Mucosa of rectum (tissue), 2 donors: ENCODE results near the gene DDO.
A peak's percentile ranks its signal among the peaks of the same experiment; 100 is the strongest.

Source experiments
- H3K27ac ChIP-seq, 2 donors: one replicate each; pipeline ENCODE4 v1.7.0; 2013; ENCODE audit warnings: inconsistent platforms in 2 of 2, low read depth in 2 of 2, low read length in 2 of 2
- H3K27me3 ChIP-seq, 2 donors: one replicate each; pipeline ENCODE4 v1.7.0; 2013; ENCODE audit warnings: low read length in 2 of 2; ENCODE audit not compliant: control insufficient read depth in 2 of 2, insufficient read depth in 2 of 2
- H3K36me3 ChIP-seq, 2 donors: one replicate each; pipeline ENCODE4 v1.7.0; 2013; ENCODE audit warnings: low read length in 2 of 2; ENCODE audit not compliant: control insufficient read depth in 2 of 2, insufficient read depth in 2 of 2
- H3K4me1 ChIP-seq, 2 donors: one replicate each; pipeline ENCODE4 v1.7.0; 2013; ENCODE audit warnings: low read length in 2 of 2, mild to moderate bottlenecking in 1 of 2; ENCODE audit not compliant: control insufficient read depth in 2 of 2, insufficient read depth in 2 of 2
- H3K4me3 ChIP-seq, 2 donors: one replicate each; pipeline ENCODE4 v1.7.0; 2013; ENCODE audit warnings: low read length in 2 of 2
- H3K9ac ChIP-seq, 2 donors: one replicate each; pipeline ENCODE4 v1.7.0; 2013; ENCODE audit warnings: low read length in 2 of 2, low read depth in 1 of 2, mild to moderate bottlenecking in 1 of 2
- H3K9me3 ChIP-seq, 2 donors: one replicate each; pipeline ENCODE4 v1.7.0; 2013; ENCODE audit warnings: low read length in 2 of 2; ENCODE audit not compliant: control insufficient read depth in 2 of 2
- donor health status: healthy.
- donor health status: Normal muscosa, but diverticular disease.

The DDO gene

GRCh38 chr6:110359556-110359955 lies 55.8 kb downstream of the DDO start:
- peak overlapping the region in 1 of 2 donors; percentile 50 for H3K27ac ChIP-seq
- H3K4me3 ChIP-seq, result no peak overlapping the region
- H3K27me3 ChIP-seq, result peaks cover 8 to 20% of the 10 kb centered on the region in 2 donors
- no peaks in the 10 kb centered on the region for H3K36me3 ChIP-seq
- H3K9me3 ChIP-seq, result no peaks in the 10 kb centered on the region
- H3K4me1 ChIP-seq, result peaks cover 0 to 4% of the 10 kb centered on the region in 2 donors
- H3K9ac ChIP-seq, result no peak overlapping the region

- no peaks in the 10 kb centered on the region for H3K36me3 ChIP-seq
- peaks cover 0 to 4% of the 10 kb centered on the region in 2 donors for H3K4me1 ChIP-seq
- H3K9ac ChIP-seq, result peak overlapping the region in 1 of 2 donors; percentile 44
- H3K27me3 ChIP-seq, result peaks cover 8 to 20% of the 10 kb centered on the region in 2 donors
- peak overlapping the region; percentile 17 to 33 for H3K4me3 ChIP-seq
- peak overlapping the region in 1 of 2 donors; percentile 65 for H3K27ac ChIP-seq
- no peaks in the 10 kb centered on the region for H3K9me3 ChIP-seq
Measured at GRCh38 chr6:110358553-110359160, 56.7 kb downstream of the DDO start.

DNA sequence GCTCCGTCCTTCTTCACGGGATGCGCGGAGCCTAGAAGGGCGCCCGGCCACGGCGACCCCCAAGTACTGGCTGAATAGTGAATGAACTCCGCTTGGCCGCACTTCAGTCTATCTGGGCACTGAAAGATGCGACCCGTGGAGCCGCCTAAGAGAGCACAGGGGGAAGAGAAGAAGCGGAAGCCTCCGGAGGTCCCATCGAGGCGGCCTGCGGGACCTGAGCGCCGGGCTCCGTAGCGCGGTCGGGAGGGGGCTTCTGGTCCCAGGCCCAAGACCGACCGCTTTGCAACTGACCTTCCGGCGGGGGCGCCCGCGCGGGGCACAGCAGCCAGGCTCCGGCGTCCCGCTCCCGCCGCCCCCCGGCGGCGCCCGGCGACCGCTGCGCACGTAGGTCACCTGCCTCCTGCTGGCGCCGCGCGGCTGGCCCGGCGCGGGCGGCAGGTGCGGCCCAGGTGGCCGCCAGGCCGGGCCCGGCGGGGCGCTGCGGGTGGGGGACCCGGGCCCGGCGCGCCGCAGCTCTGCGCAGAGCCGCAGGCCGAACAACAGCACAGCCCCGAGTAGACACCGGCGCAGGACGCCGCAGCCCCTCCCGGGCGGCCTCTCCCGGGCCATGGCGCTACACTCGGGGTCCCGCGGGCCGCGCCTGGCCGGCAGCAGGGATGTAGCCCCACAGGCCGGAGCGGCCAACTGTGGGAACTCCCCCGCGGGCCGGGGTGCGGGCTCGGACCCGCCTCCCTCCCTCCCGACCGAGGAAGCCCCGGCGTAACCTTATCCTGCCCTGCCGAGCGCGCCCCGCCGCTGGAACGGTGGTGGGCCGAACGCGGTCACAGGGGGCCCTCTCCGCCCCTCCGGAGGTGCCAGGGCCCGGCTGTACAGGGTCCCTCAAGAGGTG lies 57.5 kb downstream of the DDO start, which contains the start of gene METTL24:
METTL24 (minus strand) TSS at position 686 of the 889 bp plus-strand sequence; CDS start at position 609, 77 bp downstream.
- Histone ChIP-seq H3K27ac (peak within 1 kb of the TSS; percentile 54 to 65), H3K4me1 (peaks cover 0 to 4% of the 10 kb centered on the region in 2 donors), H3K4me3 (peak within 1 kb of the TSS; percentile 58 to 69), H3K9me3 (no peaks in the 10 kb centered on the region), H3K9ac (peak within 1 kb of the TSS in 1 of 2 donors; percentile 53), H3K36me3 (no peaks in the 10 kb centered on the region), H3K27me3 (peaks cover 8 to 20% of the 10 kb centered on the region in 2 donors)

GRCh38 chr6:110357298-110357663 lies 58.1 kb downstream of the DDO start:
- Histone ChIP-seq H3K4me3 (peak overlapping the region; percentile 58 to 69), H3K9ac (peak overlapping the region in 1 of 2 donors; percentile 53), H3K36me3 (no peaks in the 10 kb centered on the region), H3K4me1 (peaks cover 0 to 4% of the 10 kb centered on the region in 2 donors), H3K9me3 (no peaks in the 10 kb centered on the region), H3K27me3 (peaks cover 8 to 20% of the 10 kb centered on the region in 2 donors), H3K27ac (peak overlapping the region; percentile 54 to 61)

- H3K27me3 ChIP-seq, result peaks cover 8 to 20% of the 10 kb centered on the region in 2 donors
- peak overlapping the region in 1 of 2 donors; percentile 69 for H3K4me3 ChIP-seq
- H3K36me3 ChIP-seq, result no peaks in the 10 kb centered on the region
- no peaks in the 10 kb centered on the region for H3K9me3 ChIP-seq
- H3K9ac ChIP-seq, result no peak overlapping the region
- H3K27ac ChIP-seq, result peak overlapping the region in 1 of 2 donors; percentile 61
- H3K4me1 ChIP-seq, result peaks cover 0 to 4% of the 10 kb centered on the region in 2 donors
Measured at GRCh38 chr6:110356778-110357177, 58.6 kb downstream of the DDO start.

GRCh38 chr6:110355727-110356126 lies 59.6 kb downstream of the DDO start:
- peaks cover 0 to 4% of the 10 kb centered on the region in 2 donors for H3K4me1 ChIP-seq
- no peak overlapping the region for H3K9ac ChIP-seq
- no peak overlapping the region for H3K27ac ChIP-seq
- no peak overlapping the region for H3K4me3 ChIP-seq
- no peaks in the 10 kb centered on the region for H3K9me3 ChIP-seq
- H3K27me3 ChIP-seq, result peaks cover 8 to 20% of the 10 kb centered on the region in 2 donors
- H3K36me3 ChIP-seq, result no peaks in the 10 kb centered on the region

- Histone ChIP-seq H3K9ac (no peak overlapping the region), H3K4me3 (no peak overlapping the region), H3K36me3 (no peaks in the 10 kb centered on the region), H3K27me3 (peaks cover 8 to 19% of the 10 kb centered on the region in 2 donors), H3K27ac (no peak overlapping the region), H3K9me3 (no peaks in the 10 kb centered on the region), H3K4me1 (peaks cover 0 to 4% of the 10 kb centered on the region in 2 donors)
Measured at GRCh38 chr6:110355022-110355421, 60.4 kb downstream of the DDO start.

- Histone ChIP-seq H3K36me3 (no peaks in the 10 kb centered on the region), H3K4me1 (peaks cover 0 to 4% of the 10 kb centered on the region in 2 donors), H3K9me3 (no peaks in the 10 kb centered on the region), H3K27ac (no peak overlapping the region), H3K9ac (no peak overlapping the region), H3K4me3 (no peak overlapping the region), H3K27me3 (peaks cover 8 to 12% of the 10 kb centered on the region in 2 donors)
Measured at GRCh38 chr6:110354153-110354552, 61.2 kb downstream of the DDO start.

DNA sequence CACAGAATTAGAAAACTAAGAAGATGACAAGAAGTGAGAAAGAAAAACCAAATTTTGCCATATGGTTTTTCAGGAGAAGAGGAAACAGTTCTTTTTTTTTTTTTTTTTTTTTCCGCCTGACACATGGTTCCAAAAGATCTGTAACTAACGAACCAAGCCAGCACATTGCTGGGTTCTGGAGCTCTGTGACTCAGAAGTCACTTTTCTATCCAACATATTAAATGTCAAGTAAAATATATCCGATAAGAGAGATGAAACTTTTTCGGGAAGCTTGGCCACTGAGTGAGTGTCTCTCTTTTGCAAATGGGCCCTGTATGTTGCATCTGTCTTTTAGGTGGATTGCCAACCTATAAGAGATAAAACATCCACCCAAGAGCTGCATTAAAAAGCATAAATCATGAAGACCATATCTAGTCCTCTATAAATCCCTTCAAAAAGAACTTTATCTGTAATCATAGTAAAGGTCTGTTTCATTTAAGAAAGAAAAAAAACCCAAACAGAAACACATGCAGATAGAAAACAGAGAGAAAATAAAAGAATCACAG lies 61.8 kb downstream of the DDO start:
- peak overlapping the region; percentile 13 to 54 for H3K27ac ChIP-seq
- H3K9me3 ChIP-seq, result no peaks in the 10 kb centered on the region
- H3K4me1 ChIP-seq, result peaks cover 0 to 2% of the 10 kb centered on the region in 2 donors
- no peaks in the 10 kb centered on the region for H3K36me3 ChIP-seq
- H3K27me3 ChIP-seq, result peaks cover 7 to 8% of the 10 kb centered on the region in 2 donors
- H3K4me3 ChIP-seq, result no peak overlapping the region
- H3K9ac ChIP-seq, result no peak overlapping the region
